IMR-90 (cell line): ENCODE measurements around the gene HMGCR. TPM values are rescaled to one million over a fixed set of nuclear protein-coding genes. Genes with fewer than 3 reads are reported as not detected.

Experiments
- ATAC-seq: fragments of 200-7000 bp; cut with Tn5 transposase; 2 replicates; pipeline ENCODE4 v1.9.1; 2020; ENCODE audit warnings: low read depth, mild to moderate bottlenecking, moderate library complexity
- BruUV-seq: library from RNA; stranded (reverse); fragments of 400-500 nt; replicated peaks from 2 replicates; lab custom pipeline; 2021; lab: Mats Ljungman, UMichigan
- CTCF ChIA-PET: fragments of 300-600 bp; formaldehyde crosslinking; extraction: SDS; loops from one replicate; lab custom pipeline; 2021; ENCODE audit warnings: antibody characterized with exemption; lab: Yijun Ruan, JAX
- POLR2A ChIA-PET: fragments of 300-600 bp; sonication (Branson Sonifier 250); formaldehyde crosslinking; loops from one replicate; lab custom pipeline; 2022; ENCODE audit warnings: antibody characterized with exemption; ENCODE audit not compliant: unreplicated experiment; lab: Charles Lee
- DNase-seq: peaks from one replicate; pipeline ENCODE4 v3.0.0; 2013
- H2AFZ ChIP-seq: replicated peaks from 2 replicates; pipeline ENCODE3; 2013; ENCODE audit warnings: low read length, mild to moderate bottlenecking; ENCODE audit not compliant: poor library complexity
- H2AK5ac ChIP-seq: 2 replicates; pipeline ENCODE4 v1.6.1; 2013; ENCODE audit warnings: low read depth, low read length, inconsistent platforms
- H2AK9ac ChIP-seq: replicated peaks from 2 replicates; pipeline ENCODE3; 2013; ENCODE audit warnings: mild to moderate bottlenecking, low read depth, low read length, moderate library complexity; ENCODE audit not compliant: poor library complexity
- H2BK120ac ChIP-seq: 2 replicates; pipeline ENCODE4 v1.6.1; 2013; ENCODE audit warnings: low read depth, low read length, inconsistent platforms
- H2BK15ac ChIP-seq: 3 replicates; pipeline ENCODE4 v1.6.1; 2013; ENCODE audit warnings: low read depth, low read length, inconsistent platforms
- H2BK20ac ChIP-seq: 2 replicates; pipeline ENCODE4 v1.6.1; 2013; ENCODE audit warnings: low read depth, mild to moderate bottlenecking, inconsistent platforms, low read length, moderate library complexity
- H2BK5ac ChIP-seq: 2 replicates; pipeline ENCODE4 v1.6.1; 2013; ENCODE audit warnings: mild to moderate bottlenecking, low read depth, low read length, inconsistent platforms; ENCODE audit not compliant: poor library complexity, severe bottlenecking
- H3K14ac ChIP-seq: replicated peaks from 2 replicates; pipeline ENCODE4 v1.6.1; 2013; ENCODE audit warnings: low read depth, low read length, inconsistent platforms
- H3K18ac ChIP-seq: 2 replicates; pipeline ENCODE4 v1.6.1; 2013; ENCODE audit warnings: low read depth, low read length, control low read depth
- H3K23ac ChIP-seq: 2 replicates; pipeline ENCODE4 v1.6.1; 2013; ENCODE audit warnings: low read depth, low read length, inconsistent platforms
- H3K27ac ChIP-seq: 2 replicates; pipeline ENCODE4 v1.5.1; 2013; ENCODE audit warnings: mild to moderate bottlenecking, control low read depth, low read length; ENCODE audit not compliant: insufficient read depth
- H3K27me3 ChIP-seq: 2 replicates; pipeline ENCODE4 v1.6.1; 2013; ENCODE audit warnings: low read length; ENCODE audit not compliant: control insufficient read depth, insufficient read depth
- H3K36me3 ChIP-seq: 2 replicates; pipeline ENCODE4 v1.6.1; 2013; ENCODE audit warnings: low read length, mixed read lengths; ENCODE audit not compliant: control insufficient read depth, insufficient read depth
- H3K4ac ChIP-seq: 2 replicates; pipeline ENCODE4 v1.6.1; 2013; ENCODE audit warnings: low read depth, low read length, inconsistent platforms
- H3K4me1 ChIP-seq: 2 replicates; pipeline ENCODE4 v1.6.1; 2013; ENCODE audit warnings: low read length, mixed read lengths; ENCODE audit not compliant: control insufficient read depth, insufficient read depth
- H3K4me2 ChIP-seq: 2 replicates; pipeline ENCODE4 v1.6.1; 2013; ENCODE audit warnings: low read depth, mild to moderate bottlenecking, control low read depth, low read length, moderate library complexity
- H3K4me3 ChIP-seq: 2 replicates; pipeline ENCODE4 v1.5.1; 2013; ENCODE audit warnings: low read depth, mild to moderate bottlenecking, control low read depth, low read length, moderate library complexity; ENCODE audit not compliant: insufficient read depth
- H3K56ac ChIP-seq: 2 replicates; pipeline ENCODE4 v1.6.1; 2013; ENCODE audit warnings: low read length, inconsistent platforms; ENCODE audit not compliant: insufficient read depth; ENCODE audit errors: extremely low read depth
- H3K79me1 ChIP-seq, 2 experiments: 2 replicates each; pipeline ENCODE4 v1.6.1; 2013; ENCODE audit warnings: low read length in 2 of 2, inconsistent platforms in 1 of 2, low read depth in 1 of 2
- H3K9ac ChIP-seq: 2 replicates; pipeline ENCODE4 v1.6.1; 2013; ENCODE audit warnings: low read depth, low read length, control low read depth
- H3K9me1 ChIP-seq: 2 replicates; pipeline ENCODE4 v1.6.1; 2013; ENCODE audit warnings: low read length, inconsistent platforms; ENCODE audit not compliant: insufficient read depth
- H3K9me3 ChIP-seq: 2 replicates; pipeline ENCODE4 v1.6.1; 2013; ENCODE audit warnings: low read length; ENCODE audit not compliant: control insufficient read depth, insufficient read depth
- H4K20me1 ChIP-seq: 2 replicates; pipeline ENCODE4 v1.6.1; 2013; ENCODE audit warnings: low read length, inconsistent platforms; ENCODE audit not compliant: insufficient read depth
- H4K5ac ChIP-seq: 2 replicates; pipeline ENCODE4 v1.6.1; 2013; ENCODE audit warnings: mild to moderate bottlenecking, low read depth, low read length, control low read depth
- H4K8ac ChIP-seq, 2 experiments: 2 replicates each; pipeline ENCODE4 v1.6.1; 2013; ENCODE audit warnings: low read depth in 2 of 2, low read length in 2 of 2, control low read depth in 1 of 2, inconsistent platforms in 1 of 2
- H4K91ac ChIP-seq: 2 replicates; pipeline ENCODE4 v1.6.1; 2013; ENCODE audit warnings: low read depth, low read length, inconsistent platforms; ENCODE audit not compliant: insufficient read depth
- MAFK ChIP-seq: IDR thresholded peaks from 2 replicates; pipeline ENCODE4 v1.6.1; 2012; ENCODE audit warnings: low read depth, low read length, improper control_type of control experiment
- MAZ ChIP-seq: IDR thresholded peaks from 2 replicates; pipeline ENCODE4 v1.6.1; 2012; ENCODE audit warnings: low read depth, mild to moderate bottlenecking, low read length, improper control_type of control experiment, moderate library complexity, borderline replicate concordance
- MXI1 ChIP-seq: IDR thresholded peaks from 2 replicates; pipeline ENCODE4 v1.6.1; 2012; ENCODE audit warnings: low read depth, mild to moderate bottlenecking, low read length, moderate library complexity, borderline replicate concordance
- POLR2A ChIP-seq: IDR thresholded peaks from 2 replicates; pipeline ENCODE4 v1.6.1; 2012; ENCODE audit warnings: mild to moderate bottlenecking, low read depth, low read length
- RAD21 ChIP-seq: IDR thresholded peaks from 2 replicates; pipeline ENCODE4 v1.6.1; 2012; ENCODE audit warnings: low read length, improper control_type of control experiment
- SMC3 ChIP-seq: fragments of 150-350 bp; IDR thresholded peaks from 2 replicates; pipeline ENCODE4 v1.6.1; 2016; ENCODE audit warnings: low read depth, mild to moderate bottlenecking, antibody characterized with exemption, low read length, moderate library complexity
- WGBS, 2 experiments: methylation state at CpG; one replicate each; pipeline versions ENCODE4 v1.1.5 to v1.1.7; 2013; ENCODE audit warnings: missing lambda C conversion rate in 2 of 2; ENCODE audit not compliant: insufficient read length in 1 of 2; ENCODE audit errors: extremely low coverage in 2 of 2; 5-methylcytosine and 5-hydroxymethylcytosine counted together
- dilution Hi-C: fragments of 300-500 bp; cut with HindIII; formaldehyde crosslinking; loops from one replicate; pipeline ENCODE4 v1.14.3; 2018; ENCODE audit warnings: low sequenced_read_pairs; ENCODE audit not compliant: unreplicated experiment
- in situ Hi-C: fragments of 300-500 bp; cut with MboI; formaldehyde crosslinking; loops from 3 replicates; pipeline ENCODE4 v1.14.3; 2019; ENCODE audit warnings: low sequenced_read_pairs, inconsistent platforms, mixed read lengths
- intact Hi-C: fragments of 100-400 bp; cut with micrococcal nuclease; formaldehyde crosslinking; loops from 2 replicates; pipeline ENCODE4 v1.10.0; 2022
- polyA plus RNA-seq, 3 experiments: library from polyadenylated mRNA; depleted of rRNA; stranded (reverse); fragments of >200 nt; gene quantifications; 2 replicates each; pipeline ENCODE4 v1.2.3, GENCODE V29; 2012; ENCODE audit warnings: low replicate concordance in 1 of 3
- total RNA-seq: library from RNA; depleted of rRNA; stranded (reverse); fragments of >200 nt; gene quantifications from 2 replicates; pipeline ENCODE4 v1.2.3, GENCODE V29; 2012

HMGCR gene
- total and polyA plus RNA-seq, 2 of the 4 experiments (the other 2 are of a cell fraction), result 23.3 to 48.6 TPM

- H2BK120ac ChIP-seq, result no peak overlapping the region
- H3K36me3 ChIP-seq, result no peaks in the 10 kb centered on the region
- in situ Hi-C loops (no loop called here), dilution Hi-C loops (no loop called here), intact Hi-C loops (no loop called here)
- no peak overlapping the region for H2BK15ac ChIP-seq
- no peak overlapping the region for H3K4me2 ChIP-seq
- H2BK5ac ChIP-seq, result no peak overlapping the region
- H3K9me1 ChIP-seq, result no peaks in the 10 kb centered on the region
- ATAC-seq (no peak), DNase-seq (no peak)
- H2BK20ac ChIP-seq, result no peak overlapping the region
- ChIA-PET CTCF (no interaction called here), POLR2A (no interaction called here)
- H3K23ac ChIP-seq, result no peak overlapping the region
- H4K91ac ChIP-seq, result no peak overlapping the region
- WGBS, 2 experiments, result no CpG with 5 or more reads among the region's 1 CpG
- H3K9me3 ChIP-seq, result no peaks in the 10 kb centered on the region
- no peak overlapping the region for H3K14ac ChIP-seq
- H3K18ac ChIP-seq, result no peak overlapping the region
- H4K20me1 ChIP-seq, result no peaks in the 10 kb centered on the region
- H3K9ac ChIP-seq, result no peak overlapping the region
- no peak overlapping the region for H3K4me3 ChIP-seq
- H2AFZ ChIP-seq, result no peak overlapping the region
- no peak overlapping the region for H4K5ac ChIP-seq
- H2AK9ac ChIP-seq, result no peak overlapping the region
- BruUV-seq, result no TSS peak
- TF ChIP-seq MAZ, result no peak
- no peak for TF ChIP-seq MAFK
- TF ChIP-seq MXI1, result no peak
- TF ChIP-seq RAD21, result no peak
- TF ChIP-seq SMC3, result no peak
- no peak for TF ChIP-seq POLR2A
- no peak overlapping the region for H3K56ac ChIP-seq
- no peak overlapping the region for H4K8ac ChIP-seq
- H3K4ac ChIP-seq, result no peak overlapping the region
- no peak overlapping the region for H3K27ac ChIP-seq
- H3K79me1 ChIP-seq, result no peaks in the 10 kb centered on the region
- H3K4me1 ChIP-seq, result peaks cover 4% of the 10 kb centered on the region
- no peaks in the 10 kb centered on the region; the same call in none of the 2 replicates for H3K27me3 ChIP-seq
- H2AK5ac ChIP-seq, result no peak overlapping the region
These were observed 11.8 kb upstream of the HMGCR start for GRCh38 chr5:75325242-75325641.
